Upper lobe of right lung (tissue), 1 donor: ENCODE data around the gene PTGR3. TPM values are rescaled to one million over a fixed set of nuclear protein-coding genes. Genes with fewer than 3 reads are reported as not detected.
A peak's percentile ranks its signal among the peaks of the same experiment; 100 is the strongest.

Source experiments
- ATAC-seq: fragments of 200-7000 bp; cut with Tn5 transposase; one replicate; pipeline ENCODE4 v1.9.1; 2020; ENCODE audit warnings: mild to moderate bottlenecking, moderate library complexity
- DNase-seq: peaks from one replicate; pipeline ENCODE4 v3.0.0-alpha.2; 2020
- H3K27ac ChIP-seq: fragments of 200-600 bp; one replicate; pipeline ENCODE4 v1.8.0; 2022
- H3K27me3 ChIP-seq: fragments of 200-600 bp; one replicate; pipeline ENCODE4 v1.8.0; 2022; ENCODE audit warnings: mild to moderate bottlenecking
- H3K36me3 ChIP-seq: fragments of 200-600 bp; one replicate; pipeline ENCODE4 v1.8.0; 2022
- H3K4me1 ChIP-seq: fragments of 200-600 bp; one replicate; pipeline ENCODE4 v1.8.0; 2022
- H3K4me3 ChIP-seq: fragments of 200-600 bp; one replicate; pipeline ENCODE4 v1.8.0; 2022; ENCODE audit warnings: mild to moderate bottlenecking
- H3K9me3 ChIP-seq: fragments of 200-600 bp; one replicate; pipeline ENCODE4 v1.8.0; 2022
- intact Hi-C: fragments of 100-400 bp; cut with DNase I; formaldehyde crosslinking; loops from one replicate; pipeline ENCODE4 v1.11.0; 2022
- total RNA-seq: library from RNA; stranded (reverse); fragmentation: NEBNext Ultra II Directional; extraction: Animal tissue kit (Norgen Biotek cat#: 25700); gene quantifications from one replicate; pipeline ENCODE4 v1.2.1, GENCODE V29; 2021
- TF ChIP-seq, protein P1 (sequence below): fragments of 200-600 bp; IDR thresholded peaks from one replicate; pipeline ENCODE4 v1.8.0; 2022; ENCODE audit warnings: antibody characterized with exemption
- donor health status: DM: no; HTN: yes; CAD: no; lungs with severe emphysema.

The PTGR3 gene
- total RNA-seq, 1 donor from 2014 or later = 27.7 TPM

DNA sequence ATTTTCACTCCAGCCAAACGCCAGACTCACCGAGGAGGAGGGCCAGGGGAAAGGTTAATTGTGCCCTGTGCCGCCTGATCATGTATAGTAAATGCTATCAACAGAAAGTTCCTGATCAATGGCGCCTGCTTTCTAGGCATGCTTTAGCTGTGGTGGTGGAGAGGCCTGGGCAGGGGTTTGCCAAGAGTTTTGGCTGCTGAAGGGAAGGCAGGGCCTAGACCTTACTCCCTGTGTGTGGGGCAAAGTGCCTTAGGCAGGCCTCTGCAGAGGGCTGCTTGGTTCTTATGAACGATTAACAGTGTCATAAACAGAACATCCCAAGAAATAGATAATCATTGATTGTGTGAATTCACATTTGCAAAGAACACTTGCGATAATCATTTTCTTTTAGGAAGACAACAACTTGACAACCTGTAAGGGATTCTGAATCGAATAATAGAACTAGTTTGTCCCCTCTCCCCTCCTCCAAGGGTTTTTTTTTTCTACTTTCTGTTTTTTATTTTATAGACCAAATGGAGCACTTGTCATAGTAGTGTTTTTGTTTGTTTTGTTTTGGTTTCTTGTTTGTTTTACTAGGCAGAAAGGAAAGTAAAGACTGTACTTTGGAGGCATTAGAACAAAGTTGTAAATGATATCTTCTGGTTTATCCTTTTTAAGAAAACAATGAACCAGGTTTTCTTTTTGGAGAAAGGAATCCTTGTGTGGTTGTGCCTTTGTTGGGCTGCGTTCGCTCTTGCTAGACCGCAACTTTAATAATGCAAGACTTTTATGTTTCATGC is 8.2 kb upstream of the PTGR3 start:
- intact Hi-C loops = no loop called here
- Histone ChIP-seq H3K27ac (no peak overlapping the region), H3K4me1 (peaks cover 59% of the 10 kb centered on the region)

DNA sequence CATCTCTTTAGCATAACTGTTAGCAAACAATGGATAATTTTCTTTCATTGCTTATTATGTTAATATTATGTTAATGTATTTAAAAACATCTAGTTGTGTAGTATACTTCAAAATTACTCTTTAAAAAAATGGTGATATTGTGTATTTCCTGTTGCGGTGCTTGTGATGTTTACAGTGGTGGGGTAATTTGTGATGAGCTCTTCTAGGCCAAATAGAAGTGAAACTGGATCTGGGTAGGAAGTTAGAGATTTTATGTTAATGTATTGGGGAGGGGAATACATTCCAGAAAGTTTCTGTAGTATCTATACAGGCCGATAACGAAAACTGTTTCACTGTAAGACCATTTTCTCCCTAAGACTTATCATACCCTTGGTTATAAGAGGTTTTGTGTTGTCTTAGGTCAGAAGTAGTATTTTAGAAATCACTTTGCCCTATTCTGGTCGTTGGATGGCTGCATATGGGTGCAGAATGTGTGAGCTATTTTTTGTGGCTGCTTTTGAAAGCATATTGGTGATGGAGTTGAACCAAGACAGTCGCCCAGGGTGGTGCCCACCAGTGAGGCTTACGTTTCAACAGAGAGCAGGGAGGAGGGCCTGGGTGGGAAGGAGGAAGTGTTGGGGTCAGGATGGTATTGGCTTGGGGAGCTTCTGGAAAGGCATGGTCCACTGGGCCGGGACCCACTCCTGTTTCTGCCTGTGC is 7.4 kb upstream of the PTGR3 start:
- H3K36me3 ChIP-seq = no peaks in the 10 kb centered on the region
- H3K9me3 ChIP-seq = no peaks in the 10 kb centered on the region
- H3K4me1 ChIP-seq = peaks cover 60% of the 10 kb centered on the region
- TF ChIP-seq, protein P1, sequence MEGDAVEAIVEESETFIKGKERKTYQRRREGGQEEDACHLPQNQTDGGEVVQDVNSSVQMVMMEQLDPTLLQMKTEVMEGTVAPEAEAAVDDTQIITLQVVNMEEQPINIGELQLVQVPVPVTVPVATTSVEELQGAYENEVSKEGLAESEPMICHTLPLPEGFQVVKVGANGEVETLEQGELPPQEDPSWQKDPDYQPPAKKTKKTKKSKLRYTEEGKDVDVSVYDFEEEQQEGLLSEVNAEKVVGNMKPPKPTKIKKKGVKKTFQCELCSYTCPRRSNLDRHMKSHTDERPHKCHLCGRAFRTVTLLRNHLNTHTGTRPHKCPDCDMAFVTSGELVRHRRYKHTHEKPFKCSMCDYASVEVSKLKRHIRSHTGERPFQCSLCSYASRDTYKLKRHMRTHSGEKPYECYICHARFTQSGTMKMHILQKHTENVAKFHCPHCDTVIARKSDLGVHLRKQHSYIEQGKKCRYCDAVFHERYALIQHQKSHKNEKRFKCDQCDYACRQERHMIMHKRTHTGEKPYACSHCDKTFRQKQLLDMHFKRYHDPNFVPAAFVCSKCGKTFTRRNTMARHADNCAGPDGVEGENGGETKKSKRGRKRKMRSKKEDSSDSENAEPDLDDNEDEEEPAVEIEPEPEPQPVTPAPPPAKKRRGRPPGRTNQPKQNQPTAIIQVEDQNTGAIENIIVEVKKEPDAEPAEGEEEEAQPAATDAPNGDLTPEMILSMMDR = no peak
- DNase-seq (no peak), ATAC-seq (peak; percentile 38)
- no peak overlapping the region for H3K27ac ChIP-seq
- no peak overlapping the region for H3K4me3 ChIP-seq
- H3K27me3 ChIP-seq = no peaks in the 10 kb centered on the region
- intact Hi-C loops = no loop called here

More for the DNA sequence above, 8.2 kb upstream of the PTGR3 start:
- TF ChIP-seq, protein P1 = no peak
- no peaks in the 10 kb centered on the region for H3K27me3 ChIP-seq
- no peaks in the 10 kb centered on the region for H3K9me3 ChIP-seq
- ATAC-seq = no peak
- no peak for DNase-seq
- H3K36me3 ChIP-seq = no peaks in the 10 kb centered on the region
- no peak overlapping the region for H3K4me3 ChIP-seq

DNA sequence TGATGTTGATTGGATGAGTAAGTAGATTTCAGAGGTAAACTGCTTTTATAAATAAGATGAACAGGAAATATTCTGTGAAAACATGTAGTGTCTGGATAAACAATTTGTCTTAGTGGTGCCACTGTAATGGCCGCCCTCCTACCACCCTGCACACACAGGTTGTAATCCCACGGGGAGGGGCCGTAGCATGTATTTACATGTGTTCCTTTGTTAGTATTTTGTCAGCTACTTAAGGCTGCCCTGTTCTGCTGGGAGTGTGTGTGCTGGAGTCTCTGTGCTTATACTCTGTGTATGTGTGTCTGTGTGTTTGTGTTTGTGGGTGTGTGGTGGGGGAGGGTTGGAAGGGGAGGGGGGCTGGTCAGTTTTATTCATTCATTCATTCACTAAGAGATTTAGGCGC is 6.7 kb upstream of the PTGR3 start:
- H3K4me3 ChIP-seq = no peak overlapping the region
- intact Hi-C loops = no loop called here
- no peaks in the 10 kb centered on the region for H3K36me3 ChIP-seq
- DNase-seq = no peak
- TF ChIP-seq, protein P1 = no peak
- H3K9me3 ChIP-seq = no peaks in the 10 kb centered on the region
- H3K27me3 ChIP-seq = no peaks in the 10 kb centered on the region
- no peak for ATAC-seq
- H3K4me1 ChIP-seq = peaks cover 60% of the 10 kb centered on the region
- no peak overlapping the region for H3K27ac ChIP-seq

DNA sequence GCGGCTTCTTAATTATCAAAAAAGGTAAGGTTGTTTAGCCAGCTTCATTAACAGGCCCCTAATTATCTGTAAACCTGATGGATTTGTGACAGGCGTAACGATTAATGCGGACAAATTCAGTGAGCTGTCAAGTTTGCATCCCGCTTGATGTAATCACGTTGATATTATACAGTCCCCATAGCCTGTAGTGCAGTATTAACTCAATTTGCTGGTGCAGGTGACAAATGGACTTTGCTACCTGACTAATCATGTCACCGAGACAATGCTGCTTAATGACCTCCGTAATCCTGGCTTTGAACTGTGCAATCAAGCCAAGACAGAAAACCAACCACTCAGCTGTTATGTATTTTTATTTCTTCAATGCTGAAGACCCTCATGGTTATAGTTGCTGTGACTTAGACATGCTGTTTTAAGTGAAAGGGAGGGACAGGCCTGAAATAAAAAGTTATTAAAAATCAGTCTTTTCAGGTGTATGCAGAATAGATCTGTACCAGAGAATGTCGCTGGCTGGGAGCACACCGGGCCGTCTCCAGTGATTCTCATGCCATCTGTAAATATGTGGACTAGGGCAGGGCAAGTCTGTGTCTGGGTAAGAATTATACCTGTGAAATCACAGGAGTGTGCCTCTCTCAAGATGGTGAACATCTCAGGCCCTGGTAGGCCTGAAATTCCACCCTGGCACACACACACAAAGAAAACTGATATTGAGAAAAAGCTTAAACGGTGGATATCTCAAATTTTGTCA is 6.0 kb upstream of the PTGR3 start:
- Histone ChIP-seq H3K4me3 (no peak overlapping the region), H3K4me1 (peaks cover 61% of the 10 kb centered on the region), H3K27ac (no peak overlapping the region), H3K36me3 (no peaks in the 10 kb centered on the region), H3K9me3 (no peaks in the 10 kb centered on the region), H3K27me3 (no peaks in the 10 kb centered on the region)
- TF ChIP-seq, protein P1 = no peak
- DNase-seq (no peak), ATAC-seq (no peak)
- intact Hi-C loops = no loop called here

DNA sequence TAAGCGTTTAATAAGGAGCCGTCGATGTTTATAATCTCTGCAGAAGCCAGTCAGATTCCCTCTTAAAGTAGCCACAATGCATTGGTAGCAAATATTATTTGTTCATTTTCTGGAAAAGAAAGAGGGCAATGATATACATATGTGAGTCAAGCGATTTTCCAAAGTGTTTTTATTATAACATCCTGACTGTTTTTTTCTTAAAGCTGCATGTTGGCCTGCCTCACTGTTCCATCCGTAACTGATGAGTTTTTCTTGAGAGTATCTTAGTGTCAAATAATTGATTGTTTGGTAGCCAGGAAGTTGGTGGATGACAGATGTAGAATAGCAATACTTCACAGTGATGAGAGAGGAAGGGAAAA is 5.4 kb upstream of the PTGR3 start:
- ATAC-seq (no peak), DNase-seq (no peak)
- H3K9me3 ChIP-seq = no peaks in the 10 kb centered on the region
- no peaks in the 10 kb centered on the region for H3K36me3 ChIP-seq
- intact Hi-C loops = no loop called here
- no peak overlapping the region for H3K27ac ChIP-seq
- peaks cover 59% of the 10 kb centered on the region for H3K4me1 ChIP-seq
- no peaks in the 10 kb centered on the region for H3K27me3 ChIP-seq
- TF ChIP-seq, protein P1 = no peak
- H3K4me3 ChIP-seq = peak overlapping the region; percentile 76
